Measurements from ENCODE around the gene TTLL3. TPM values are rescaled to one million over a fixed set of nuclear protein-coding genes. Genes with fewer than 3 reads are reported as not detected.

TTLL3 gene
- total and polyA plus RNA-seq, 2 of the 4 experiments (the other 2 are of a cell fraction) = 6.8 to 43.4 TPM

DNA sequence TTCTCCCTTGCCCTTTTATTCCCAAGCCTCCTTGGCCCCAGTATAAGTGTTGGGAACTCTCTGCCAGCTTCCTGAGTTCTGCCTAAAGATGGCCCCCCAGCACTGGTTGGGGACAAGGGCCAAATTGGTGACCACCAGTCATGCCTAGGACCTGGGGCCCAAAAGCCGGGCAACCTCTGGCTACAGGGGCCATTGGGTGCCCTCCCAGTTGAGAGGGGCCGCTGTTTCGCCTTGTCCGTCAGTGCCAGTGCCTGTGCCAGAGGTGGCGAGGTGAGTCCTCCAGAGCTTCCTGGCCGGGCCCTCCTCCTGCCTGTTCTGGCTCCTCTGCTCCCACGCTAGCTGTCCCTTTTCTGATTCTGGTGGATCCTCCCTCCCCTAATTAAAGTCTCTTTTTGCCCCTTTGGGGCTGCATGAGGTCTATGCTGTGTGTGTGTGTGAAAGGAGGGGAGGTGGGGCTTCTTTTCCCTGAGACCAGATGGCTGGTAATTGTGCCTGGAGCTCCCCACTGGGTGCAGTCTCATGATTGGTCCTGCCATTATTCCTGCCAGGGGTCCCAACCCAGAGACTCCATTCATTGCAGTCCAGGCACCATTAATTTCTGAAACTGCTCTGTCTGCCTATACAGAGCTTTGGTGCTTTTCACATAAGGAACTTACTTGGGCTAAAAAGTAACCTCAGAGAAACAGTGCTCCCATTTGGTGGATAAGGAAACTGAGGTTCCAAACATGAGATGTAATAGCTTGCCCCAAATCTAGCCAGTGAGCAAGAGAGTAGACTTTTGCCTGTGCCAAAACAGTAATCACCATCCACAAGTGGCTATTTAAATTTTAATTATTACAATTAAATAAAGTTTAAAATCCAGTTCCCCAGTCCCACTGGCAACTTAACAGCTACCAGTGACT lies 3.1 kb upstream of the TTLL3 start:
- CTCF ChIA-PET = no interaction called here
- intact Hi-C loops (cut with micrococcal nuclease) = no loop called here
- in situ Hi-C loops (cut with MboI; ENCODE audit: low sequenced_read_pairs) = no loop called here
- TF ChIP-seq CEBPB (IDR thresholded peaks at IDR 0.05; ENCODE audit: low read depth, low read length) (no peak), RFX5 (IDR thresholded peaks at IDR 0.05; ENCODE audit: low read depth, low read length) (no peak), MAZ (IDR thresholded peaks at IDR 0.05; ENCODE audit: borderline replicate concordance, low read depth, low read length) (no peak), RAD21 (IDR thresholded peaks at IDR 0.05; ENCODE audit: low read length) (no peak), MXI1 (IDR thresholded peaks at IDR 0.05; ENCODE audit: borderline replicate concordance, low read depth, low read length) (no peak), BHLHE40 (IDR thresholded peaks at IDR 0.05; ENCODE audit: low read depth, low read length) (no peak), FOS (IDR thresholded peaks at IDR 0.05; ENCODE audit: low read depth, low read length) (no peak), NFE2L2 (IDR thresholded peaks at IDR 0.05; ENCODE audit: low read depth, low read length) (no peak), SMC3 (IDR thresholded peaks at IDR 0.05; ENCODE audit: low read depth, low read length) (no peak), RCOR1 (IDR thresholded peaks at IDR 0.05; ENCODE audit: insufficient replicate concordance, low read length) (no peak), POLR2A (IDR thresholded peaks at IDR 0.05; ENCODE audit: low read depth, low read length) (no peak), MAFK (IDR thresholded peaks at IDR 0.05; ENCODE audit: low read depth, low read length) (no peak), CHD1 (IDR thresholded peaks at IDR 0.05; ENCODE audit: low read depth, low read length) (no peak)
- TF ChIP-seq, protein P1, sequence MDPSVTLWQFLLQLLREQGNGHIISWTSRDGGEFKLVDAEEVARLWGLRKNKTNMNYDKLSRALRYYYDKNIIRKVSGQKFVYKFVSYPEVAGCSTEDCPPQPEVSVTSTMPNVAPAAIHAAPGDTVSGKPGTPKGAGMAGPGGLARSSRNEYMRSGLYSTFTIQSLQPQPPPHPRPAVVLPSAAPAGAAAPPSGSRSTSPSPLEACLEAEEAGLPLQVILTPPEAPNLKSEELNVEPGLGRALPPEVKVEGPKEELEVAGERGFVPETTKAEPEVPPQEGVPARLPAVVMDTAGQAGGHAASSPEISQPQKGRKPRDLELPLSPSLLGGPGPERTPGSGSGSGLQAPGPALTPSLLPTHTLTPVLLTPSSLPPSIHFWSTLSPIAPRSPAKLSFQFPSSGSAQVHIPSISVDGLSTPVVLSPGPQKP (IDR thresholded peaks at IDR 0.05; ENCODE audit: borderline replicate concordance, low read depth, low read length) = no peak
- TF ChIP-seq, protein P2, sequence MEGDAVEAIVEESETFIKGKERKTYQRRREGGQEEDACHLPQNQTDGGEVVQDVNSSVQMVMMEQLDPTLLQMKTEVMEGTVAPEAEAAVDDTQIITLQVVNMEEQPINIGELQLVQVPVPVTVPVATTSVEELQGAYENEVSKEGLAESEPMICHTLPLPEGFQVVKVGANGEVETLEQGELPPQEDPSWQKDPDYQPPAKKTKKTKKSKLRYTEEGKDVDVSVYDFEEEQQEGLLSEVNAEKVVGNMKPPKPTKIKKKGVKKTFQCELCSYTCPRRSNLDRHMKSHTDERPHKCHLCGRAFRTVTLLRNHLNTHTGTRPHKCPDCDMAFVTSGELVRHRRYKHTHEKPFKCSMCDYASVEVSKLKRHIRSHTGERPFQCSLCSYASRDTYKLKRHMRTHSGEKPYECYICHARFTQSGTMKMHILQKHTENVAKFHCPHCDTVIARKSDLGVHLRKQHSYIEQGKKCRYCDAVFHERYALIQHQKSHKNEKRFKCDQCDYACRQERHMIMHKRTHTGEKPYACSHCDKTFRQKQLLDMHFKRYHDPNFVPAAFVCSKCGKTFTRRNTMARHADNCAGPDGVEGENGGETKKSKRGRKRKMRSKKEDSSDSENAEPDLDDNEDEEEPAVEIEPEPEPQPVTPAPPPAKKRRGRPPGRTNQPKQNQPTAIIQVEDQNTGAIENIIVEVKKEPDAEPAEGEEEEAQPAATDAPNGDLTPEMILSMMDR (conservative IDR thresholded peaks at IDR 0.05; ENCODE audit: low read depth, low read length) = no peak

More for the DNA sequence above, 3.1 kb upstream of the TTLL3 start:
- no peak overlapping the region for H4K91ac ChIP-seq (ENCODE audit: insufficient read depth, low read depth, low read length)
- no peak overlapping the region for H3K14ac ChIP-seq (replicated peaks; ENCODE audit: low read depth, low read length)
- H2BK120ac ChIP-seq (ENCODE audit: low read depth, low read length) = no peak overlapping the region
- H2BK15ac ChIP-seq (ENCODE audit: low read depth, low read length) = no peak overlapping the region
- peaks cover 9% of the 10 kb centered on the region for H3K9me1 ChIP-seq (ENCODE audit: insufficient read depth, low read length)
- ATAC-seq (ENCODE audit: low read depth) (no peak), DNase-seq (no peak)
- BruUV-seq (replicated peaks) = TSS peak; percentile 89
- no peak overlapping the region for H4K5ac ChIP-seq (ENCODE audit: low read depth, low read length)
- no peak overlapping the region for H2AK5ac ChIP-seq (ENCODE audit: low read depth, low read length)
- H2BK20ac ChIP-seq (ENCODE audit: low read depth, low read length) = no peak overlapping the region
- H3K23ac ChIP-seq (ENCODE audit: low read depth, low read length) = no peak overlapping the region
- H3K27ac ChIP-seq (ENCODE audit: insufficient read depth, low read length) = no peak overlapping the region
- dilution Hi-C loops (cut with HindIII; ENCODE audit: low sequenced_read_pairs, unreplicated experiment) = no loop called here
- H3K4me2 ChIP-seq (ENCODE audit: low read depth, low read length) = no peak overlapping the region
- H3K4me1 ChIP-seq (ENCODE audit: control insufficient read depth, insufficient read depth, low read length) = peaks cover 15% of the 10 kb centered on the region
- no peak overlapping the region for H2AK9ac ChIP-seq (replicated peaks; ENCODE audit: low read depth, low read length, poor library complexity)
- no peak overlapping the region for H3K18ac ChIP-seq (ENCODE audit: low read depth, low read length)
- no peak overlapping the region for H3K4me3 ChIP-seq (ENCODE audit: insufficient read depth, low read depth, low read length)
- no peak overlapping the region for H3K56ac ChIP-seq (ENCODE audit: extremely low read depth, insufficient read depth, low read length)
- H3K4ac ChIP-seq (ENCODE audit: low read depth, low read length) = no peak overlapping the region
- WGBS, 2 experiments (ENCODE audit: extremely low coverage in 2 of 2, insufficient read length in 1 of 2) = 88% methylated on average over 1 of the region's 7 CpGs; no CpG with 5 or more reads in 1 of the 2 experiments
- H3K9me3 ChIP-seq (ENCODE audit: control insufficient read depth, insufficient read depth, low read length) = no peaks in the 10 kb centered on the region
- peaks cover 5 to 29% of the 10 kb centered on the region in 2 experiments; a peak in 3 of 4 replicates for H3K79me1 ChIP-seq (ENCODE audit: low read depth in 1 of 2, low read length in 2 of 2)
- no peak overlapping the region for H2BK5ac ChIP-seq (ENCODE audit: low read depth, low read length, poor library complexity, severe bottlenecking)
- H2AFZ ChIP-seq (replicated peaks; ENCODE audit: low read length, poor library complexity) = no peak overlapping the region
- no peak overlapping the region for H4K8ac ChIP-seq (ENCODE audit: low read depth in 2 of 2, low read length in 2 of 2)
- peaks cover 26% of the 10 kb centered on the region for H4K20me1 ChIP-seq (ENCODE audit: insufficient read depth, low read length)
- POLR2A ChIA-PET (ENCODE audit: unreplicated experiment) = no interaction called here
- no peaks in the 10 kb centered on the region for H3K27me3 ChIP-seq (ENCODE audit: control insufficient read depth, insufficient read depth, low read length)
- H3K9ac ChIP-seq (ENCODE audit: low read depth, low read length) = no peak overlapping the region
- peaks cover 45% of the 10 kb centered on the region for H3K36me3 ChIP-seq (ENCODE audit: control insufficient read depth, insufficient read depth, low read length)
